Measurements from ENCODE around the gene PIK3R1. TPM values are rescaled to one million over a fixed set of nuclear protein-coding genes. Genes with fewer than 3 reads are reported as not detected.

PIK3R1 gene
- total and polyA plus RNA-seq, 10 of the 15 experiments (the other 5 are each of a cell fraction or from before 2014, with no cell fraction given): 7.8 to 38.4 (median 15.7) TPM

- Histone ChIP-seq H2AFZ (ENCODE audit: control insufficient read depth, low read depth, low read length) (no peak overlapping the region), H3K4me2 (ENCODE audit: control insufficient read depth, insufficient read depth) (no peak overlapping the region), H4K20me1 (ENCODE audit: control insufficient read depth, insufficient read depth) (no peaks in the 10 kb centered on the region), H3K36me3 (ENCODE audit: control insufficient read depth in 2 of 2, insufficient read depth in 2 of 2, low read length in 1 of 2) (peaks cover 0 to 1% of the 10 kb centered on the region in 2 experiments; a peak in 2 of 4 replicates), H3K27ac (ENCODE audit: control insufficient read depth, insufficient read depth) (no peak overlapping the region), H3K27me3 (replicated peaks in 1 of 2; ENCODE audit: control insufficient read depth in 2 of 2, insufficient read depth in 2 of 2, low read length in 1 of 2) (no peaks in the 10 kb centered on the region), H3K4me1 (ENCODE audit: control insufficient read depth, insufficient read depth, low read length) (peaks cover 13% of the 10 kb centered on the region; the same call in 1 of the 2 replicates), H3K4me3 (no peak overlapping the region), H3K9ac (ENCODE audit: control insufficient read depth, insufficient read depth, low read length) (no peak overlapping the region), H3K79me2 (ENCODE audit: control insufficient read depth, insufficient read depth, low read length) (peaks cover 40% of the 10 kb centered on the region), H3K9me3 (replicated peaks; ENCODE audit: control insufficient read depth, insufficient read depth, low read length) (no peaks in the 10 kb centered on the region; the same call in 2 of the 3 replicates)
- ATAC-seq: no peak
- BruUV-seq (replicated peaks): no TSS peak
- POLR2A ChIA-PET: no interaction called here
- no peak for DNase-seq (ENCODE audit: low read depth, low spot score)
- WGBS (ENCODE audit: insufficient coverage, insufficient replicate concordance, low lambda C conversion rate, missing lambda C conversion rate): 50% methylated on average over 2 of the region's 2 CpGs
- FAIRE-seq: no peak
- in situ Hi-C loops (cut with MboI) (no loop called here), intact Hi-C loops (cut with micrococcal nuclease; ENCODE audit: unreplicated experiment) (no loop called here)
- CTCF ChIA-PET: no interaction called here
- RAD21 ChIA-PET (ENCODE audit: unreplicated experiment): interaction anchor here (0.6 kb wide), 1 partner anchor 307 kb away, joined by 3 read pairs; no protein-coding TSS in a partner anchor
- SMC1A ChIA-PET (ENCODE audit: uncharacterized antibody, unreplicated experiment): interaction anchor here (1.9 kb wide), 1 partner anchor 10 kb away, joined by 6 read pairs; no protein-coding TSS in a partner anchor
- TF ChIP-seq SPI1 (IDR thresholded peaks at IDR 0.05; ENCODE audit: borderline replicate concordance, insufficient read depth, low read depth, low read length) (no peak), SREBF2 (IDR thresholded peaks at IDR 0.05; ENCODE audit: low read length) (no peak), RAD21 (IDR thresholded peaks at IDR 0.05; ENCODE audit: insufficient read depth, low read depth, low read length) (no peak), STAT3 (IDR thresholded peaks at IDR 0.05; ENCODE audit: low read depth, low read length) (no peak), CEBPB (IDR thresholded peaks at IDR 0.05; ENCODE audit: borderline replicate concordance in 1 of 2, low read depth in 2 of 2, low read length in 2 of 2) (no peak), RFX5 (IDR thresholded peaks at IDR 0.05; ENCODE audit: low read depth, low read length) (no peak)
Observed at GRCh38 chr5:68265347-68265746, 49.8 kb downstream of the PIK3R1 start.

- intact Hi-C loops (cut with micrococcal nuclease; ENCODE audit: unreplicated experiment) (no loop called here), in situ Hi-C loops (cut with MboI) (no loop called here)
- Histone ChIP-seq H3K27ac (ENCODE audit: control insufficient read depth, insufficient read depth) (no peak overlapping the region), H4K20me1 (ENCODE audit: control insufficient read depth, insufficient read depth) (no peaks in the 10 kb centered on the region), H3K9ac (ENCODE audit: control insufficient read depth, insufficient read depth, low read length) (no peak overlapping the region), H3K4me2 (ENCODE audit: control insufficient read depth, insufficient read depth) (no peak overlapping the region), H3K79me2 (ENCODE audit: control insufficient read depth, insufficient read depth, low read length) (peaks cover 44% of the 10 kb centered on the region), H3K4me3 (no peak overlapping the region), H2AFZ (ENCODE audit: control insufficient read depth, low read depth, low read length) (no peak overlapping the region), H3K9me3 (replicated peaks; ENCODE audit: control insufficient read depth, insufficient read depth, low read length) (no peaks in the 10 kb centered on the region; the same call in 2 of the 3 replicates), H3K27me3 (replicated peaks in 1 of 2; ENCODE audit: control insufficient read depth in 2 of 2, insufficient read depth in 2 of 2, low read length in 1 of 2) (no peaks in the 10 kb centered on the region), H3K36me3 (ENCODE audit: control insufficient read depth in 2 of 2, insufficient read depth in 2 of 2, low read length in 1 of 2) (peaks cover 0 to 1% of the 10 kb centered on the region in 2 experiments; a peak in 2 of 4 replicates), H3K4me1 (ENCODE audit: control insufficient read depth, insufficient read depth, low read length) (peaks cover 13% of the 10 kb centered on the region; the same call in 1 of the 2 replicates)
- FAIRE-seq (no peak), ATAC-seq (peak; percentile 11; the same call in 2 of the 3 replicates), DNase-seq (ENCODE audit: low read depth, low spot score) (no peak)
- SMC1A ChIA-PET (ENCODE audit: uncharacterized antibody, unreplicated experiment): interaction anchor here (1.1 to 8.5 kb wide), 3 partner anchors 9 to 138 kb away, joined by 3 to 118 read pairs (median 33); no protein-coding TSS in a partner anchor
- BruUV-seq (replicated peaks): no TSS peak
- RAD21 ChIA-PET (ENCODE audit: unreplicated experiment): interaction anchor here (0.6 kb wide), 1 partner anchor 307 kb away, joined by 3 read pairs; no protein-coding TSS in a partner anchor
- CTCF ChIA-PET: interaction anchor here (1.1 kb wide), 1 partner anchor 15 kb away, joined by 3 read pairs; no protein-coding TSS in a partner anchor
- POLR2A ChIA-PET: no interaction called here
- WGBS (ENCODE audit: insufficient coverage, insufficient replicate concordance, low lambda C conversion rate, missing lambda C conversion rate): 75% methylated on average over 3 of the region's 3 CpGs
- TF ChIP-seq YBX1 (IDR thresholded peaks at IDR 0.05) (no peak), CHD4 (IDR thresholded peaks at IDR 0.05) (no peak), BCLAF1 (IDR thresholded peaks at IDR 0.05) (no peak), MTA3 (IDR thresholded peaks at IDR 0.05; ENCODE audit: borderline replicate concordance, low read length) (no peak), PBX3 (IDR thresholded peaks at IDR 0.05; ENCODE audit: insufficient replicate concordance, low read depth, low read length) (no peak)
Observed at GRCh38 chr5:68265822-68266395, 50.4 kb downstream of the PIK3R1 start.

Data from GM12878 (cell line).